NT2/D1 (cell line): ENCODE results near the gene TENM4.

Experiments used
- DNase-seq: peaks from one replicate; pipeline ENCODE4 v3.0.0-alpha.2; 2011; ENCODE audit warnings: low read depth, low spot score
- H3K27me3 ChIP-seq: 2 replicates; pipeline ENCODE4 v1.6.0; 2011; ENCODE audit warnings: mild to moderate bottlenecking; ENCODE audit not compliant: insufficient read length, insufficient read depth
- H3K36me3 ChIP-seq: 2 replicates; pipeline ENCODE4 v1.6.1; 2011; ENCODE audit warnings: mild to moderate bottlenecking, low read length, mixed read lengths; ENCODE audit not compliant: insufficient read depth, insufficient read length
- H3K4me1 ChIP-seq: 2 replicates; pipeline ENCODE4 v1.5.1; 2011; ENCODE audit not compliant: insufficient read depth, insufficient read length
- H3K4me3 ChIP-seq: 2 replicates; pipeline ENCODE4 v1.5.1; 2011; ENCODE audit warnings: low read depth; ENCODE audit not compliant: insufficient read length
- H3K9ac ChIP-seq: 2 replicates; pipeline ENCODE4 v1.6.0; 2011; ENCODE audit warnings: low read depth; ENCODE audit not compliant: insufficient read length
- H3K9me3 ChIP-seq: 2 replicates; pipeline ENCODE4 v1.5.1; 2011; ENCODE audit warnings: mild to moderate bottlenecking, low read length; ENCODE audit not compliant: insufficient read depth
- SUZ12 ChIP-seq: IDR thresholded peaks from 2 replicates; pipeline ENCODE4 v1.6.1; 2011; ENCODE audit not compliant: insufficient read length, insufficient read depth; ENCODE audit errors: extremely low read depth
- YY1 ChIP-seq: IDR thresholded peaks from 2 replicates; pipeline ENCODE4 v1.6.1; 2011; ENCODE audit not compliant: insufficient read length, insufficient read depth
- ZNF274 ChIP-seq: IDR thresholded peaks from 2 replicates; pipeline ENCODE4 v1.6.1; 2011; ENCODE audit warnings: mild to moderate bottlenecking, low read depth, low read length

Gene TENM4

GRCh38 chr11:79325851-79326250 is 115.0 kb downstream of the TENM4 start:
- Histone ChIP-seq H3K9me3 (no peaks in the 10 kb centered on the region), H3K4me1 (peaks cover 12% of the 10 kb centered on the region), H3K9ac (no peak overlapping the region), H3K36me3 (no peaks in the 10 kb centered on the region), H3K27me3 (no peaks in the 10 kb centered on the region), H3K4me3 (no peak overlapping the region)
- no peak for TF ChIP-seq YY1
- TF ChIP-seq SUZ12 = no peak
- TF ChIP-seq ZNF274 = no peak
- DNase-seq = no peak

GRCh38 chr11:79321263-79321662 is 119.6 kb downstream of the TENM4 start:
- DNase-seq = no peak
- no peaks in the 10 kb centered on the region for H3K4me1 ChIP-seq
- no peak overlapping the region for H3K4me3 ChIP-seq
- no peak for TF ChIP-seq ZNF274
- TF ChIP-seq SUZ12 = no peak
- no peak for TF ChIP-seq YY1
- no peaks in the 10 kb centered on the region for H3K36me3 ChIP-seq
- no peaks in the 10 kb centered on the region for H3K9me3 ChIP-seq
- no peaks in the 10 kb centered on the region for H3K27me3 ChIP-seq
- no peak overlapping the region for H3K9ac ChIP-seq

GRCh38 chr11:79314906-79315689 is 125.7 kb downstream of the TENM4 start:
- no peak for DNase-seq
- Histone ChIP-seq H3K9me3 (no peaks in the 10 kb centered on the region), H3K4me1 (no peaks in the 10 kb centered on the region), H3K9ac (no peak overlapping the region), H3K4me3 (no peak overlapping the region), H3K36me3 (no peaks in the 10 kb centered on the region), H3K27me3 (no peaks in the 10 kb centered on the region)
- TF ChIP-seq ZNF274 (no peak), SUZ12 (no peak), YY1 (no peak)

- Histone ChIP-seq H3K36me3 (no peaks in the 10 kb centered on the region), H3K9ac (no peak overlapping the region), H3K4me3 (no peak overlapping the region), H3K4me1 (no peaks in the 10 kb centered on the region), H3K27me3 (no peaks in the 10 kb centered on the region), H3K9me3 (no peaks in the 10 kb centered on the region)
- TF ChIP-seq ZNF274 = no peak
- no peak for TF ChIP-seq YY1
- TF ChIP-seq SUZ12 = no peak
- no peak for DNase-seq
Measured at GRCh38 chr11:79313530-79313913, 127.3 kb downstream of the TENM4 start.

GRCh38 chr11:79312617-79313529 is 128.0 kb downstream of the TENM4 start:
- TF ChIP-seq SUZ12 (no peak), YY1 (no peak), ZNF274 (no peak)
- Histone ChIP-seq H3K4me1 (no peaks in the 10 kb centered on the region), H3K27me3 (no peaks in the 10 kb centered on the region), H3K36me3 (no peaks in the 10 kb centered on the region), H3K9me3 (no peaks in the 10 kb centered on the region), H3K9ac (no peak overlapping the region), H3K4me3 (no peak overlapping the region)
- DNase-seq = no peak

GRCh38 chr11:79311461-79311860 is 129.4 kb downstream of the TENM4 start:
- TF ChIP-seq SUZ12 (no peak), ZNF274 (no peak), YY1 (no peak)
- no peak overlapping the region for H3K4me3 ChIP-seq

GRCh38 chr11:79309407-79309806 is 131.4 kb downstream of the TENM4 start:
- no peaks in the 10 kb centered on the region for H3K4me1 ChIP-seq
- no peak overlapping the region for H3K9ac ChIP-seq
- no peaks in the 10 kb centered on the region for H3K9me3 ChIP-seq
- TF ChIP-seq YY1 (no peak), ZNF274 (no peak), SUZ12 (no peak)
- no peaks in the 10 kb centered on the region for H3K36me3 ChIP-seq
- DNase-seq = no peak
- no peak overlapping the region for H3K4me3 ChIP-seq
- H3K27me3 ChIP-seq = no peaks in the 10 kb centered on the region

More at GRCh38 chr11:79311461-79311860, 129.4 kb downstream of the TENM4 start:
- no peaks in the 10 kb centered on the region for H3K36me3 ChIP-seq
- no peaks in the 10 kb centered on the region for H3K4me1 ChIP-seq
- DNase-seq = no peak
- no peak overlapping the region for H3K9ac ChIP-seq
- no peaks in the 10 kb centered on the region for H3K9me3 ChIP-seq
- H3K27me3 ChIP-seq = no peaks in the 10 kb centered on the region
